ENCODE results near the gene SLC23A1. TPM values are rescaled to one million over a fixed set of nuclear protein-coding genes. Genes with fewer than 3 reads are reported as not detected.

Gene SLC23A1
- 0.91 to 1.4 TPM (median 1.1 TPM) in 5 replicates for total RNA-seq (2022; extraction: Qiagen RNA extraction; ENCODE audit: low read depth)

DNA sequence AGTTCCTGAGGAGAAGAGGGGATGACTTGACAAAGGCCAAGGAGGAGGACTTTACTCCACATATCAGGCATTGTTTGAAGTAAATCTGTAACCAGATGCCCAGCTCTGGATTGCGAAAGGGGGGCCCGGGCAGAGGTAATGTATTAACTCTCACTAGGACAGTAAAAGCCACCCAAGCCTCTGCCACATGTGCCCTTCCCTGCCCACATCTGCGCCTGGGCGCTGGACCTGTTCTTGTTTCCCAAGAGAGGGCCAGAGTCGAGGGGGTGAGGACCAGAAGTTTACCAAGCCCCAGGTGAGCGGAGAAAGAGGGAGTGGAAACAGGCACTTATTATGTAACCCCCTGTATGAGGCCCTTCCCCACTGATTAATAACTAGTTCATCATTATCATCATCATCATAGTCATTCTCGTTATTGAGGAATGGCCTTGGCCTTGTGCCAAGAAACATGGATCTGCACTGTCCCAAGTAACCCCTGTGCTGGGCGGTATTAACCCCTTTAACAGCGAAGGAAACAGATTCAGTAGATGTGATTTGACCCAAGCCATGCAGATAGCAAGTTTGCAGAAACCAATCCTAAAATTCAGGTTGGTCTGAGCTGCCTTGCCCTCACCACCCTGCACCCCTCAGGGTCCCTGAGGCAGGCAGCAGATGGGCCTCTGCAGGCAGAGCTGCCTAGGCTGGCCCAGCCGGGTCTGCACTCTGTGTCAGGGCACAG is at the start of gene SLC23A1:
Gene SLC23A1 (minus strand): TSS at position 23 of the 718 bp plus-strand sequence. CDS start 44 bp downstream, outside the sequence.

DNA sequence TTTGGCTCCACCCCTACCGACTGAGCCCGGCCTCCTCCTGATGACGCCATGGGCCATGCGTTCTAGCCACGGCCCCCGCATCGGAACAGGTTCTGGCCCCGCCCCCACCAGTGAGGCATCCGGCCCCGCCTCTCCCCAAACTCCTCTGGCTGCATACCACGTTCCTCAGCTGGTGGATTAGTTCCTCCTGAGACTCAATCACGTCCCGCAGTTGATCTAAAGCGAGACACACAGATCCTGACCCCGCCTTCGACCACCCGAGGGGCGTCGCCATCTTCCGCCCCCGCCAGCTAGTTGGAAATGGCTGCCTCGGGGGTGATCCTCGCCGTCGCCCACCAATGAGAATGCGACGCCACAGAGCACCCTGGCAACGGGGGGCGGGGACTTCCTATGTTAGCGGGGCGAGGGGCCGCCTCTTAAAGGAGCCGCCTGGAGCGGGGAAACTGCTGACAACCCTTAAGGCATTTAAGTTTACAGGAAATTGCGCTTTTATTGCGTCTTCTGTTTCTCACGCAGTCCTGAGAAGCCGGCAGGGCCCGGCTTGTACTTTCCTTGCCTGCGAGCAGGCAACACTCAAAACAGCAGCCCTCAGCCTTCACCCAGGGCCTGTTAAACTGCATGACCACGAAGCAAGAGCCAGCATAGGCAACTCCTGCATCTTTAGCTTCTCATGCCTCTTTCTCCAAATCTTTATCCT is 20.8 kb upstream of the SLC23A1 start, which contains the start of gene SPATA24:
Gene SPATA24 (minus strand): TSS at position 303 of the 697 bp plus-strand sequence. CDS start 29 bp downstream, at position 274.

DNA sequence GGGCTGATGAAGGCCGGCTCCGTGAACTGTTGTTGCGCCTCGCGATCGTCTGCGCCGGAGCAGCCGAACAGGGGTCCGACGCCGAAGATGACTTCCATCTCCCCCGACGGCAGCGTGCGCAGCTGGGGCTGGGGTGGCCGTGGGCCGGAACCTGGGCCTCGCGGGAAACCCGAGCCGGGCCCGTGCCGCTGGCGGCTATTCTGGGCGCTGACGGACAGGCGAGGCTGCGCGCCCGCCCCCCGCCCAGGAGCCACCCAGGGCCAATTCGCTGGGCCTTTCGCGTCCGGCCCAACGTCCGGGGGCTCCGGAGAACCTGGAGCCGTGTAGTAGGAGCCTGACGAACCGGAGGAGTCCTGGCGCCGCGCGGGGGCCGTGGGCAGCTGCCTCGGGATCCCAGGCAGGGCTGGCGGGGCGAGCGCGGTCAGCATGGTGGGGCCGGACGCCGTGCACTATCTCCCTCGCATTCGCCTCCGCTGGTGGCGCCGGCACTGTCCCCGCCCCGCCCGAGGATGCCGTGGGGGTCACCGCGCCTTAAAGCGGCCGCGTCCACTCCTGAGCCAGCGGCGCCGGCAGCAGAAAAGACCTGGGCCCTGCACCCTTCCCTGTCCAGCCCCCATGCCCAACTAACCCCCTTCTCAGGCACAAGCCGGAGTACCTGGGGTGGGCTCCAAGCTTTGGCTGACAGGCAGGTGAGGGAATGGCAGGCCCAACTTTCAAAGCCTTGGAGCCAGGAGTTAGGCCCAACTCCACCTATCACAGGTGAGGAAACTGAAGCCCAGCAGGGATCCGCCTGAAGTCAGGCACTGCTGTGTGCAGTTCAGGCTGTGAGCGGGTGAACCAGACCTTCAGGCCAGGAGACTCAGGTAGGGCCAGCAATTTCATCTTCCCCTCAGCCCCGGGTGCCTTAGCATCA is 11.8 kb upstream of the SLC23A1 start, which contains the start of gene PROB1:
Gene PROB1 (minus strand): TSS at position 451 of the 913 bp plus-strand sequence. CDS start 23 bp downstream, at position 428.

DNA sequence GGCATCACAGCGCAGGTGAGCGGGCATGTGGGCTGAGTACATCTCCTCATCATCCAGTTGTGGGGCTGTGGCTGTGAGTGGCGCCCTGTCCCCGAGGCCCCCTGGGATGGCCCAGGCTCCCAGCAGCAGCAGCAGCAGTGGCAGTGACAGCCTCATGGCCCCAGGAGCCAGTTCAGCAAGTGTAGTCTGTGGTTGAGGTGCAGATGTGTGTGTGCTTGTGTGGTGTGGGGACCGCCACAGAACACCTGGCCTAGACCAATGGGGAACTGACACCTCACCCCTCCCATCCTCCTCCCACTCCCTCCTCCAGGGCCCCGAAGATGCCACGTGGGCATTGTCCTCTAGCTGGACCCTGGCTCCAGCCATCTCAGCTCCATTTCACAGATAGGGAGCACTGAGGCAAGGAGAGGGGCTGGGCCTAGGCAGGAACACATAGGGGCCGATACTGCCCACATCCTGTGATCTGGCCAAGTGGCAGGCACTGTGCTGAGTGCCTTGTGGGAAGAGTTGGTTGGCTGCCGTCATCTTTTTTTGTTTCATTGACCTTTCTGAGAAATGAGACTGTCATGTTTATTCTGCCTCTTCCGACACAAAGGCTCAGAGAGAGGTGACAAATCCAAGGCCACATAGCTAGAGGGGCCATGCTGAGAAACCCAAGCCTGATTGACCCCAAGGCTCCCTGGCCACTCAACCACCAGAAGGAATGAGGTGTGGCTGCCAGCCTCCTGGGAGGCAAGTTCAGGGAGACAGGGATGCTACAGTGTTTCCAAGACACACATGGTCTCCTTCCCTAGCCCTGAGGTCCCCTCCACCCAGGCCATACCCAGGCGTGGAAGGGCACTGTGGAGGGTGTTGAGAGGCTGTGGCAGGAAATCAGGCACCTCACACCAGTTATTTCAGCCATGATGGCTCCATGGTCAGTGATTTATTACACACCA is 6.9 kb upstream of the SLC23A1 start, which contains the start of gene MZB1:
Gene MZB1 (minus strand): TSS at position 213 of the 938 bp plus-strand sequence. CDS start 57 bp downstream, at position 156.

DNA sequence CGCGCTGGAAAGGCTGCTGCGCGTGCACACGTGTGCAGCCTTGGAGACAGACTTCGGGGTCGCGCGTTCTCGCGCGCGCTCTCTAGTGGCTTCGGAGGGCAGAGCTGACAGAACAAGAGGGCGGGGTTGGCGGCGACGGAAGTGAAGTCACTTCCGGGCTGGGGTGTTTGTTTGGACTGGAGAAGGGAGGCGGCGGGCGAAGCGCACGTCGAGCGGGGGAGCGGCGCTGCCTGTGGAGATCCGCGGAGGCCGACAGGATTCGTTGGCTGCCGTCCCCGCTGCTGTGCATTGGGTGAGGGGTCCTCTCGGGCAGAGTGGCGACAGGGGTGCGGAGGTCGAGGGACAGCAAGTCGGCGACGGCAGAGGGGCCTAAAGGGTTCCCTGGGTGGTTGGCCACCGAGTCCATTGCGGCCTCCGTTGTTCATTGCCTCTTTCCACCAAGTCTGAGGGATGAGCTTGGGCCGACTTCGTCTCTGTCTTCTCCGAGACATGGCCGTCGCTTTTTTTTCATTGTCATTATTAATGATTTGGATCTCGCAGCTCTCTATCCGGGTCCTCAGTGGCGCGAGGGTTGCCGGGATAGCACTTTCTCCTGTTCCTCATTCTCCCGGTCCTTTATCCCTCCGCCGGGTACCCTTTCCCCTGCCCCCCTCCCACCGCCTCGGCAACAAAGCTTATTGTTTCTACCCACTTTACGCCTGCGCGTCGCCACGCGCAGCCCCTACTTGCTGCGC is 41.2 kb downstream of the SLC23A1 start, which contains the start of gene PAIP2:
Gene PAIP2 (plus strand): TSS at position 166 of the 734 bp plus-strand sequence. CDS start 21,931 bp downstream, outside the sequence.

Other genes starting within 250 kb of the SLC23A1 start
- gene SIL1, start 184.9 kb downstream of the SLC23A1 start, total RNA-seq (2022; extraction: Qiagen RNA extraction; ENCODE audit: low read depth): 24.8 to 27.3 TPM (median 26.7 TPM) in 5 replicates
- 114 to 202 TPM (median 181 TPM) in 5 replicates for gene MATR3, start 89.6 kb downstream of the SLC23A1 start, total RNA-seq (2022; extraction: Qiagen RNA extraction; ENCODE audit: low read depth)
- gene PAIP2, start 41.4 kb downstream of the SLC23A1 start, total RNA-seq (2022; extraction: Qiagen RNA extraction; ENCODE audit: low read depth): 72.7 to 120 TPM (median 86.5 TPM) in 5 replicates
- not detected in 5 replicates for gene MZB1, start 6.6 kb upstream of the SLC23A1 start, total RNA-seq (2022; extraction: Qiagen RNA extraction; ENCODE audit: low read depth)
- gene PROB1, start 11.8 kb upstream of the SLC23A1 start, total RNA-seq (2022; extraction: Qiagen RNA extraction; ENCODE audit: low read depth): 0.18 to 0.37 TPM (median 0.28 TPM) in 5 replicates
- 4.6 to 5.9 TPM (median 4.9 TPM) in 5 replicates for gene SPATA24, start 20.8 kb upstream of the SLC23A1 start, total RNA-seq (2022; extraction: Qiagen RNA extraction; ENCODE audit: low read depth)
- 6.3 to 10.0 TPM (median 7.2 TPM) in 5 replicates for gene DNAJC18, start 56.2 kb upstream of the SLC23A1 start, total RNA-seq (2022; extraction: Qiagen RNA extraction; ENCODE audit: low read depth)
- gene ECSCR, start 79.4 kb upstream of the SLC23A1 start, total RNA-seq (2022; extraction: Qiagen RNA extraction; ENCODE audit: low read depth): not detected in 5 replicates
- gene SMIM33, start 87.7 kb upstream of the SLC23A1 start, total RNA-seq (2022; extraction: Qiagen RNA extraction; ENCODE audit: low read depth): not detected in 5 replicates
- 0.53 to 1.3 TPM (median 0.89 TPM) in 5 replicates for gene STING1, start 99.5 kb upstream of the SLC23A1 start, total RNA-seq (2022; extraction: Qiagen RNA extraction; ENCODE audit: low read depth)
- 129 to 170 TPM (median 163 TPM) in 5 replicates for gene UBE2D2, start 178.0 kb upstream of the SLC23A1 start, total RNA-seq (2022; extraction: Qiagen RNA extraction; ENCODE audit: low read depth)